HG03575 (cell line): ENCODE results near the gene CTNNA2.

ENCODE experiments used
- ATAC-seq: cut with Tn5 transposase; IDR thresholded peaks from one replicate; pipeline ENCODE4 v1.9.1; 2021; ENCODE audit not compliant: unreplicated experiment, insufficient number of reproducible peaks, low FRiP score; ENCODE audit errors: extremely low read depth

CTNNA2 gene

GRCh38 chr2:80247339-80247738, 734.5 kb downstream of the CTNNA2 start:
- no peak for ATAC-seq

GRCh38 chr2:80248146-80248545, 735.3 kb downstream of the CTNNA2 start:
- ATAC-seq, result no peak

GRCh38 chr2:80252294-80252986, 739.6 kb downstream of the CTNNA2 start:
- no peak for ATAC-seq

GRCh38 chr2:80255918-80256781, 743.3 kb downstream of the CTNNA2 start:
- ATAC-seq, result no peak

- ATAC-seq, result no peak
Observed at GRCh38 chr2:80256782-80257167, 743.9 kb downstream of the CTNNA2 start.

GRCh38 chr2:80257450-80257849, 744.6 kb downstream of the CTNNA2 start:
- ATAC-seq, result no peak

- no peak for ATAC-seq
Observed at GRCh38 chr2:80258341-80258740, 745.5 kb downstream of the CTNNA2 start.

- ATAC-seq, result no peak
Observed at GRCh38 chr2:80258793-80259192, 745.9 kb downstream of the CTNNA2 start.

GRCh38 chr2:80259292-80259691, 746.4 kb downstream of the CTNNA2 start:
- ATAC-seq, result no peak

- no peak for ATAC-seq
Observed at GRCh38 chr2:80266231-80266630, 753.4 kb downstream of the CTNNA2 start.

GRCh38 chr2:80269806-80270205, 757.0 kb downstream of the CTNNA2 start:
- ATAC-seq, result no peak

GRCh38 chr2:80280598-80280997, 767.7 kb downstream of the CTNNA2 start:
- no peak for ATAC-seq

- no peak for ATAC-seq
Observed at GRCh38 chr2:80281049-80281448, 768.2 kb downstream of the CTNNA2 start.

- no peak for ATAC-seq
Observed at GRCh38 chr2:80288576-80288975, 775.7 kb downstream of the CTNNA2 start.

- ATAC-seq, result no peak
Observed at GRCh38 chr2:80291656-80292055, 778.8 kb downstream of the CTNNA2 start.

GRCh38 chr2:80292474-80292873, 779.6 kb downstream of the CTNNA2 start:
- no peak for ATAC-seq

GRCh38 chr2:80293039-80293438, 780.2 kb downstream of the CTNNA2 start:
- no peak for ATAC-seq

- no peak for ATAC-seq
Observed at GRCh38 chr2:80298954-80299353, 786.1 kb downstream of the CTNNA2 start.

- ATAC-seq, result no peak
Observed at GRCh38 chr2:80299661-80300060, 786.8 kb downstream of the CTNNA2 start.

GRCh38 chr2:80300346-80300745, 787.5 kb downstream of the CTNNA2 start:
- ATAC-seq, result no peak
